H9 (cell line): Measurements from ENCODE around the gene ATRN. TPM values are rescaled to one million over a fixed set of nuclear protein-coding genes. Genes with fewer than 3 reads are reported as not detected.

ENCODE experiments used
- DNase-seq: peaks from one replicate; pipeline ENCODE4 v3.0.0-alpha.2; 2017
- H2AFZ ChIP-seq: one replicate; pipeline ENCODE4 v1.6.1; 2013; ENCODE audit warnings: mild to moderate bottlenecking, low read length, control low read depth, moderate library complexity
- H2AK5ac ChIP-seq: 2 replicates; pipeline ENCODE4 v1.6.1; 2013; ENCODE audit warnings: low read length, control low read depth, mixed read lengths; ENCODE audit not compliant: insufficient read length
- H2BK120ac ChIP-seq: one replicate; pipeline ENCODE4 v1.6.1; 2013; ENCODE audit warnings: low read depth, mild to moderate bottlenecking, low read length, control low read depth, inconsistent platforms; ENCODE audit not compliant: poor library complexity, severe bottlenecking
- H2BK12ac ChIP-seq: 2 replicates; pipeline ENCODE4 v1.6.1; 2013; ENCODE audit warnings: low read length, control low read depth, mixed read lengths, low read depth; ENCODE audit not compliant: insufficient read length
- H2BK15ac ChIP-seq: 2 replicates; pipeline ENCODE4 v1.6.1; 2013; ENCODE audit warnings: low read depth, low read length, control low read depth
- H2BK20ac ChIP-seq: one replicate; pipeline ENCODE4 v1.6.1; 2013; ENCODE audit warnings: low read depth, mild to moderate bottlenecking, low read length, control low read depth, inconsistent platforms; ENCODE audit not compliant: poor library complexity, severe bottlenecking
- H2BK5ac ChIP-seq: 2 replicates; pipeline ENCODE4 v1.6.1; 2013; ENCODE audit warnings: low read length, control low read depth, mixed read lengths; ENCODE audit not compliant: insufficient read length
- H3K14ac ChIP-seq: 2 replicates; pipeline ENCODE4 v1.6.1; 2013; ENCODE audit warnings: low read length, control low read depth; ENCODE audit not compliant: insufficient read depth
- H3K18ac ChIP-seq: 2 replicates; pipeline ENCODE4 v1.6.1; 2013; ENCODE audit warnings: low read depth, mild to moderate bottlenecking, mixed read lengths, low read length, control low read depth; ENCODE audit not compliant: insufficient read length
- H3K23ac ChIP-seq: 2 replicates; pipeline ENCODE4 v1.6.1; 2013; ENCODE audit warnings: low read length, control low read depth, mixed read lengths, low read depth; ENCODE audit not compliant: insufficient read length
- H3K23me2 ChIP-seq: 2 replicates; pipeline ENCODE4 v1.6.1; 2013; ENCODE audit warnings: low read depth, mild to moderate bottlenecking, mixed read lengths, low read length, control low read depth; ENCODE audit not compliant: insufficient read length, poor library complexity, severe bottlenecking
- H3K27ac ChIP-seq: 2 replicates; pipeline ENCODE4 v1.5.1; 2013; ENCODE audit warnings: low read length, control low read depth, mixed read lengths, low read depth; ENCODE audit not compliant: insufficient read length
- H3K27me3 ChIP-seq: 2 replicates; pipeline ENCODE4 v1.6.1; 2013; ENCODE audit warnings: low read length, control low read depth, inconsistent platforms; ENCODE audit not compliant: insufficient read depth
- H3K4ac ChIP-seq: 2 replicates; pipeline ENCODE4 v1.6.1; 2013; ENCODE audit warnings: low read depth, mild to moderate bottlenecking, control low read depth, inconsistent platforms, low read length, moderate library complexity
- H3K4me1 ChIP-seq: 2 replicates; pipeline ENCODE4 v1.6.1; 2013; ENCODE audit warnings: low read length, control low read depth, inconsistent platforms; ENCODE audit not compliant: insufficient read depth
- H3K4me2 ChIP-seq: 2 replicates; pipeline ENCODE4 v1.6.1; 2013; ENCODE audit warnings: low read length, control low read depth, mixed read lengths; ENCODE audit not compliant: insufficient read length, insufficient read depth
- H3K56ac ChIP-seq: 2 replicates; pipeline ENCODE4 v1.6.1; 2013; ENCODE audit warnings: low read depth, mild to moderate bottlenecking, mixed read lengths, low read length, control low read depth; ENCODE audit not compliant: insufficient read length
- H3K79me1 ChIP-seq: 2 replicates; pipeline ENCODE4 v1.6.1; 2013; ENCODE audit warnings: low read depth, mild to moderate bottlenecking, moderate library complexity, low read length, control low read depth, inconsistent platforms; ENCODE audit not compliant: insufficient read depth, poor library complexity, severe bottlenecking
- H3K79me2 ChIP-seq: 2 replicates; pipeline ENCODE4 v1.6.1; 2013; ENCODE audit warnings: low read length, control low read depth, inconsistent platforms; ENCODE audit not compliant: insufficient read depth
- H3K9ac ChIP-seq: 2 replicates; pipeline ENCODE4 v1.6.1; 2013; ENCODE audit warnings: low read length, control low read depth, mixed read lengths; ENCODE audit not compliant: insufficient read length; ENCODE audit errors: extremely low read depth
- H3K9me3 ChIP-seq: one replicate; pipeline ENCODE4 v1.6.1; 2013; ENCODE audit warnings: low read depth, low read length, inconsistent platforms; ENCODE audit not compliant: control insufficient read depth
- H3T11ph ChIP-seq: one replicate; pipeline ENCODE4 v1.6.1; 2013; ENCODE audit warnings: mild to moderate bottlenecking, low read length, control low read depth, inconsistent platforms
- H4K20me1 ChIP-seq: one replicate; pipeline ENCODE4 v1.6.1; 2013; ENCODE audit not compliant: control insufficient read depth, insufficient read length, insufficient read depth
- H4K5ac ChIP-seq: 2 replicates; pipeline ENCODE4 v1.6.1; 2013; ENCODE audit warnings: low read depth, mild to moderate bottlenecking, mixed read lengths, low read length, control low read depth; ENCODE audit not compliant: insufficient read length
- H4K8ac ChIP-seq: replicated peaks from 2 replicates; pipeline ENCODE4 v1.6.1; 2013; ENCODE audit warnings: low read length, control low read depth, mixed read lengths, low read depth; ENCODE audit not compliant: insufficient read length
- H4K91ac ChIP-seq: 2 replicates; pipeline ENCODE4 v1.6.1; 2013; ENCODE audit warnings: low read depth, mild to moderate bottlenecking, moderate library complexity, mixed read lengths, low read length, control low read depth; ENCODE audit not compliant: insufficient read length
- H3K27ac Mint-ChIP-seq, 3 experiments: 2 replicates in 2 of 3; 3 replicates in 1 of 3; pipeline ENCODE4 v1.8.0; 2020 to 2021; ENCODE audit warnings: mixed read lengths in 3 of 3, mild to moderate bottlenecking in 1 of 3, moderate library complexity in 1 of 3
- H3K27me3 Mint-ChIP-seq: 2 replicates; pipeline ENCODE4 v1.8.0; 2021; ENCODE audit warnings: low read depth, mild to moderate bottlenecking, moderate library complexity, mixed read lengths
- H3K36me3 Mint-ChIP-seq, 3 experiments: 2 replicates in 2 of 3; 3 replicates in 1 of 3; pipeline ENCODE4 v1.8.0; 2020 to 2021; ENCODE audit warnings: low read depth in 3 of 3, mixed read lengths in 3 of 3; ENCODE audit not compliant: insufficient read depth in 1 of 3
- H3K4me1 Mint-ChIP-seq, 2 experiments: 2 replicates each; pipeline ENCODE4 v1.8.0; 2020; ENCODE audit warnings: mixed read lengths in 2 of 2
- H3K4me3 Mint-ChIP-seq, 2 experiments: 2 replicates in 1 of 2; 3 replicates in 1 of 2; pipeline ENCODE4 v1.8.0; 2020 to 2021; ENCODE audit warnings: mild to moderate bottlenecking in 2 of 2, mixed read lengths in 2 of 2, moderate library complexity in 1 of 2
- H3K9me3 Mint-ChIP-seq, 2 experiments: 2 replicates in 1 of 2; 3 replicates in 1 of 2; pipeline ENCODE4 v1.8.0; 2020; ENCODE audit warnings: mild to moderate bottlenecking in 2 of 2, mixed read lengths in 2 of 2, moderate library complexity in 1 of 2
- WGBS: extraction: QIAGEN DNeasy Blood & Tissue Kit; methylation state at CpG from one replicate; pipeline ENCODE4 v1.1.7; 2013; ENCODE audit warnings: missing lambda C conversion rate, low lambda C conversion rate, mixed read lengths; ENCODE audit not compliant: insufficient read length; ENCODE audit errors: extremely low coverage; 5-methylcytosine and 5-hydroxymethylcytosine counted together
- total RNA-seq: library from RNA; stranded (reverse); gene quantifications from 2 replicates; pipeline ENCODE4 v1.2.1, GENCODE V29; 2021
- TF ChIP-seq, protein P1 (sequence below): fragments of 200-600 bp; sonication (generic); conservative IDR thresholded peaks from 3 replicates; pipeline ENCODE4 v1.8.0; 2021; ENCODE audit warnings: antibody characterized with exemption, mild to moderate bottlenecking

The ATRN gene
- total RNA-seq, 1 experiment from 2014 or later = 23.1 TPM

DNA sequence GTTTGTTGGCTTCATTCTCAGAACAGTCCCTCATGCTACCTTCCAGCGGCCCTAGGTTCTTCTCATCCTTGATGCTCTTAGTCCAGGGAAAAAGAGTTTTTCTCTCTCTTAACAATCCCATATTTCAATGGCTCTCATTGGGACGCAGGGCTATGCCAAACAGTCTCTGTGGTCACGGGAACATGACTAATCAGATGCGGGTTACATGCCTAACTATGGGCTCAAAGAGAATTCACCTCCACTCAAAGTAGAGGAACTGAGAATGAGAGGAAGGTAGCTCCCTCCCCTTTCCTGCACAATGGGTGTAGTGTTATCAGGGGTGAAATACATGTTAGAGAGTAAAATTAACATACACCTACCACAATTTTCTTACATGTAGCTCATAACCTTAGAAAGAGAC lies 18.1 kb upstream of the ATRN start:
- Histone ChIP-seq H3K9me3 (no peaks in the 10 kb centered on the region), H3K27me3 (no peaks in the 10 kb centered on the region), H3K4me1 (no peaks in the 10 kb centered on the region), H3K79me1 (no peaks in the 10 kb centered on the region), H4K20me1 (no peaks in the 10 kb centered on the region), H2BK5ac (no peak overlapping the region), H3K79me2 (no peaks in the 10 kb centered on the region), H3T11ph (no peak overlapping the region), H3K14ac (no peak overlapping the region), H2AK5ac (no peak overlapping the region), H3K27ac (no peak overlapping the region), H3K56ac (no peak overlapping the region), H2AFZ (no peak overlapping the region), H3K4me2 (no peak overlapping the region), H3K9ac (no peak overlapping the region), H2BK20ac (no peak overlapping the region), H4K91ac (no peak overlapping the region), H2BK15ac (no peak overlapping the region), H3K23me2 (no peaks in the 10 kb centered on the region), H4K8ac (no peak overlapping the region), H2BK120ac (no peak overlapping the region), H2BK12ac (no peak overlapping the region), H3K4ac (no peak overlapping the region), H4K5ac (no peak overlapping the region), H3K23ac (no peak overlapping the region), H3K18ac (no peak overlapping the region)
- H3K27me3 Mint-ChIP-seq = peaks cover 7% of the 10 kb centered on the region
- 0 out of 7 replicates have a peak, but pooled peaks cover 0 to 2% (median 0%) of the 10 kb centered on the region in 3 experiments for H3K36me3 Mint-ChIP-seq
- H3K9me3 Mint-ChIP-seq = no peaks in the 10 kb centered on the region; a peak in 2 of 5 replicates
- H3K4me1 Mint-ChIP-seq = peaks cover 27 to 36% of the 10 kb centered on the region in 2 experiments
- TF ChIP-seq, protein P1, sequence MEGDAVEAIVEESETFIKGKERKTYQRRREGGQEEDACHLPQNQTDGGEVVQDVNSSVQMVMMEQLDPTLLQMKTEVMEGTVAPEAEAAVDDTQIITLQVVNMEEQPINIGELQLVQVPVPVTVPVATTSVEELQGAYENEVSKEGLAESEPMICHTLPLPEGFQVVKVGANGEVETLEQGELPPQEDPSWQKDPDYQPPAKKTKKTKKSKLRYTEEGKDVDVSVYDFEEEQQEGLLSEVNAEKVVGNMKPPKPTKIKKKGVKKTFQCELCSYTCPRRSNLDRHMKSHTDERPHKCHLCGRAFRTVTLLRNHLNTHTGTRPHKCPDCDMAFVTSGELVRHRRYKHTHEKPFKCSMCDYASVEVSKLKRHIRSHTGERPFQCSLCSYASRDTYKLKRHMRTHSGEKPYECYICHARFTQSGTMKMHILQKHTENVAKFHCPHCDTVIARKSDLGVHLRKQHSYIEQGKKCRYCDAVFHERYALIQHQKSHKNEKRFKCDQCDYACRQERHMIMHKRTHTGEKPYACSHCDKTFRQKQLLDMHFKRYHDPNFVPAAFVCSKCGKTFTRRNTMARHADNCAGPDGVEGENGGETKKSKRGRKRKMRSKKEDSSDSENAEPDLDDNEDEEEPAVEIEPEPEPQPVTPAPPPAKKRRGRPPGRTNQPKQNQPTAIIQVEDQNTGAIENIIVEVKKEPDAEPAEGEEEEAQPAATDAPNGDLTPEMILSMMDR = no peak
- no CpG with 5 or more reads among the region's 4 CpGs for WGBS
- no peak for DNase-seq
- H3K4me3 Mint-ChIP-seq = no peak overlapping the region
- H3K27ac Mint-ChIP-seq = 0 out of 7 replicates have a peak overlapping the region, but pooled peaks of 1 of the 3 experiments have one; percentile 44
